ENCODE results near the gene NRGN.

DNA sequence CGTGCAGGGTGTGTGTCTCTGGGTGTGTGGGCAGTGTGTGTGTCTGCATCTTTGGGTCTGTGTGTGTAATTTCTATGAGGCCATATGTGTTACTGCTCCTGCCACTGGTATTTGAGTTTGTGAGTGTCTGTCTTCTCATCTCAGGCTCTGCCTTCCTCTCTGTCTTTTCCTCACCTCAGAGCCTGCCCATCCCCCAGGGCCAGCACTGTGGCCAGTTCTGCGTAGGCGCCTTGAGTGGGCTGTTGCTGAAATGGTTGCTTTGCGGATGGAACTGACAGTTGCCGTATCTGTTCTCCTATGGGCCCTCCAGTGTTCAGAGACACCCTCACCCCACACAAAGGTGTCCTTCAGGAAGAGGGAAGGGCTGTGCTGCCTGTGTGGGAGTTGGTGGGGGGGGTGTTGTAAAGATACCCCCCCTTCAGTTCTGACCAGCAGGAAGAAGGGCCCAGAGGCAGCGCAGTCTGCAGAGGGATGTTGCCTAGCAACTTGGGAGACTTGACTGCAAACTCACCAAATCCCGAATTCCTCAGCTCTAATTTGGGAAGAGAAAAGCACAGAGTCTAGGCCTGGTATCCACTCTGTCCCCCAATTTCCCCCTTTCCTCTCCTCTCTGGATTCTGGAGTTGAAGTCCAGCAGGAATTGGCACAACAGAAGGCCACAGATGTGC lies 2.0 kb upstream of the NRGN start:
- TF ChIP-seq, protein P1, sequence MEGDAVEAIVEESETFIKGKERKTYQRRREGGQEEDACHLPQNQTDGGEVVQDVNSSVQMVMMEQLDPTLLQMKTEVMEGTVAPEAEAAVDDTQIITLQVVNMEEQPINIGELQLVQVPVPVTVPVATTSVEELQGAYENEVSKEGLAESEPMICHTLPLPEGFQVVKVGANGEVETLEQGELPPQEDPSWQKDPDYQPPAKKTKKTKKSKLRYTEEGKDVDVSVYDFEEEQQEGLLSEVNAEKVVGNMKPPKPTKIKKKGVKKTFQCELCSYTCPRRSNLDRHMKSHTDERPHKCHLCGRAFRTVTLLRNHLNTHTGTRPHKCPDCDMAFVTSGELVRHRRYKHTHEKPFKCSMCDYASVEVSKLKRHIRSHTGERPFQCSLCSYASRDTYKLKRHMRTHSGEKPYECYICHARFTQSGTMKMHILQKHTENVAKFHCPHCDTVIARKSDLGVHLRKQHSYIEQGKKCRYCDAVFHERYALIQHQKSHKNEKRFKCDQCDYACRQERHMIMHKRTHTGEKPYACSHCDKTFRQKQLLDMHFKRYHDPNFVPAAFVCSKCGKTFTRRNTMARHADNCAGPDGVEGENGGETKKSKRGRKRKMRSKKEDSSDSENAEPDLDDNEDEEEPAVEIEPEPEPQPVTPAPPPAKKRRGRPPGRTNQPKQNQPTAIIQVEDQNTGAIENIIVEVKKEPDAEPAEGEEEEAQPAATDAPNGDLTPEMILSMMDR (IDR thresholded peaks at IDR 0.05) = no peak
- TF ChIP-seq POLR2A (IDR thresholded peaks at IDR 0.05) = no peak
